NCI-H748 (cell line): ENCODE measurements around the gene MAPK11.

Experiments
- DNase-seq: peaks from one replicate; lab custom pipeline; 2025; ENCODE audit not compliant: unreplicated experiment; lab: John Stamatoyannopoulos, UW

The MAPK11 gene

DNA sequence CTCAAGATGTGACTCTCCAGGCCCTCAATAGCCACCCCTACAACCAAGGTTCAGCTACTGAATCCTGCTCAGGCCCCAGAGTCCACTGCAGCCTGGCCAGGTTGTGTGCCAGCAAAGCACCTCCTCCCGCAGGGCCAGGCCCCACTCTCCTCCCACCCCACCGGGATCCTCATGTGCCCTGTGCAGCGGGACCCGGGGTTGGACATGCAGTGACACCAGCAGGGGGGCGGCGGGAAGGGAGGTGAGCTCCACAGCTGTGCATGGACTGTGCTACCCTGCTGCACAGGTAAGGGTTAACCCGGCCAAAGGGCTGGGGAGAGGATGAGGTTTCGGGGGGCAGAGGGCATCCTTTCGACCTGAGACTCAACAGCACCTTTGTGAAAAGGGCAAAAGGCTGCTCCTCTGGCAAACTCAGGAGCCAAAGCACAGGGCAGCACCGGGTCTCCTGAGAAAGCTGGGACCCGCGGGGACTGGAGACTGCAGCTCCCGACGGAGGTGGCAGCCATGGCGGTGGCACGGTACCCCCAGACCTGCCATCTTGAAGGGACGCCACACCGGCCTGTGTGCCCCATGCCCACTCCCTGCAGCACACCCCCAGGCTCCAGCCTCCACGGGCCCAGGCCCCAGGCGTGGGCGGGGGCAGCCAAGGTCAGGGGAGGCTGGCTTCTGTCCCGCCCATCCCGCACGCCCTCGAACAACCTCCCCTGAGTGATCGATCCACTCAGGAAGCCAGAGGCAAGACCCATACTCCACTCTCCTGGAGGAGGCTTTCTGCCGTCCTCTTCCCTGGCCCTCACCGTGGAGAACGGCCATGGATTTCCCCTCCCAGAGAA lies 26.7 kb upstream of the MAPK11 start:
- no peak for DNase-seq

DNA sequence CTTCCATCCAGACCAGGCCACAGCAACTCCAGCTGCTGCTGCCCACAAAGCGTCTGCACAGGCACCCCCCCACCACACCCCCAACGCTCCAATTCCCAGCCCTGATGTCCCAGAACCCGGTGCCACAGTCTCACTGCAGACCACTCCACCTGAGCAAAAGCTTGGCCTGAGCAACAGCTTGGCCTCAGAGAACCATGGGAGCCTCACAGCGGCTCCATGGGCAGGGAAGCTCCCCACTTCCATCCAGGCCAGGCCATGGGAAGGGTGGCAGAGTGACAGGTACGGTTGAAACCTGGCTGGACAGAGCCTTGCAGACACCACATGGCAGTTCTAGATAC lies 24.1 kb upstream of the MAPK11 start:
- no peak for DNase-seq

DNA sequence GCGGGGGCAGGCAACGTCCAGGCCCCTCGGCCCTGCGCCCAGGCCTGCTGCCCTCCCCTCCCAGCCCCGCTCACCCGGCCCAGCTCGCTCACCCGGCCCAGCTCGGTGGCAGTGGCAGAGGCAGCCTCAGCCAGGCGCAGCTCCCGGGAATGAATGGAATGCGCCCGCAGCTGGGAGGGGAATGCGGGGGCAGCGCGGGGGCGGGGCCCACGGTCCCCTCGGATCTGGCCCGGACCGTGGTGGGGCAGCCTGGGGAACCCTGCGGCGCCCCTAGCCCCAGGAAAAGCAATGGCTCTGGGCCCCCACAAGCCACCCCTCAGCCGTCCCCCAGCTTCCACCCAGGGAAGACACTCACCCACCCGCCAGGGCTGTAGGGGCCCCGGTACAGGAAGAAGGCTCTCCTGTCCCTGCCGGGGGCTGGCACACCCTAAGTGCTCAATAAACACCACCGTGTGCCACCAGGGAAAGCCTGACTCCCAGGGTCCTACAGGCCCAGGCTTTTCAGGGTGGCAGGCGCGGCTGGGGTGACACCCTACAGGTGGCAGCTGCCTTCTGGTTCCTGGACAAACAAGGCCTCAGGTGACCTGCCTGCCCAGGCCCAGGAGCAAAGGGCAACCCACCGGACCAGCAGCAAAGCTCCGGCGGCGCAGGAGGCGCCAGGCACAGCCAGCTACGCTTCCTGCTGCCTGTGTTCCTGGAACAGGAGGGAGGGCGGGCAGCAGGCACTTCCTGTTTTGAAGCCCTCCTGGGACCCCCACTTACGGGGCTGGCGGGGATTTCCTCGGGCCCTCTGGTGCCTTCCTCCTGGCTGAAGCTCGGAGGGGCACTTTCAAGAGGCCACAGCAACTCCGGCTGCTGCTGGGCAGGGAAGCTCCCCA lies 23.5 kb upstream of the MAPK11 start:
- no peak for DNase-seq

DNA sequence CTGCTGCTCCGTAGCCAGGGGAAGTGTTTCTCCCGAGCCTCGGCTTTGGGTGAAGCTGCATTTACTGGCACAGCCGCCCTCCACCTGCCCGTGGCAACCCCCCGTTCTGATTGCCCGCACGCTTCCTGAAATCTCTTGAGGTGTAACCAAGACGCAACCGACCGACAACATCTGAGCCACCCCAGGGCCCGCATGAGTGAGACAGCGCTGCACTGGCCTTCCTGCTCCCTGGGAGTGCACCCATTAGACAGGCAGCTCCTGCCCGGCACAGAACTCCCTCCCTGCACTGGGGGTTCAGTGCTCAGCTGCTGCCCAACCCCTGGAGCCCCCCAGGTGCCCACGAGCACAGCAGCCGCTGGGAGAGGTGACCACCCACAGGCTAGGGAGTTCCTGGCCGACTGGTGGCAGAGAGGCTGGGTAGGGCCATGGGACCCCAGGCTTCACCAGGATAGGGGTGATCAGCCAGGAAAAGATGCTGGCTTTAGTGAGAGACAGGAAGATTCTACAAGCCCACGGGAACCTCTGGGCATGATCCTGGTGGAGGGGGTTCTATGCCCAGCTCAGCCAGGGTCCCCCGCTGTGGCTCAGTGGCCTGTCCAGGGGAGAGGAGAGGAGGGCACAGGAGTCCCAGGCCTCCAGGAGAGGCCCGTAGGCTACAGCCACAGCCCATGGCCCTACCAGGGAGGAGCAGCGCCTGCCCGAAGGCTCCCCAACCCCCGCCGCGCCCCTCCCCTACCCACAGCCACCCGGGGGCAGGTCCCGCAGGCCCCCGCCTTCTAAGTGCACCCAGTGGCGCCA lies 22.7 kb upstream of the MAPK11 start:
- no peak for DNase-seq

DNA sequence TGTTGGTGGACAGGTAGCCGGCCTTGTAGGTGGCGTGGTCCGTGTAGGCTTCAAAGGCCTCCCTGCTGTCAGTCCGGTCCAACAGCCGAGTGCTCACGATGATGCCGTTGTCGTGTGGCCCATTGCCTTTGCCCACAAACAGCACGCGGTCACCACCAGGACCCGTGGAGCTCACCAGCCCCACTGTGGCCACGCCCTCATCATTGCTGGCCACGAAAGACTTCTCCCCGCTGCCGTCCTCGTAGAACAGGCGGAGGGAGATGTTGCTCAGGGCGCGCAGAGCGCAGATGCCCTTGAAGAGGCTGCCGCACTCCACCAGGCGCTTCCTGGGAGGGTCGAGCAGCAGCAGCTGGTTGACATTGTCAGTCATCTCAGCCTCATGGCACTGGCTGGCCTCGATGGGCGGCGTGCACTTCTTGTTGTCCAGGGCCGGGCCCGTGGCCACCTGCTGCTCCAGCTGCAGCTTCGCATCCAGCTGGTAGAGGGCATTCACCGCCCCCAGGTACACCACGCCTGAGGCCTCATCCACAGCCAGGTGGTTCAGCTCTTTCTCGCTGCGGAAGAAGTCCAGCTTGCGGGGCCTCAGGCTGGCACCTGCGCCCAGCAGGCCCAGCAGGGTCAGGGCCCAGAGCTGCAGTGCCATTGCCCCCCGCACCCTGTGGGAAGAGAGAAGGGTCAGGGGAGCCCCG lies 19.9 kb upstream of the MAPK11 start:
- no peak for DNase-seq

DNA sequence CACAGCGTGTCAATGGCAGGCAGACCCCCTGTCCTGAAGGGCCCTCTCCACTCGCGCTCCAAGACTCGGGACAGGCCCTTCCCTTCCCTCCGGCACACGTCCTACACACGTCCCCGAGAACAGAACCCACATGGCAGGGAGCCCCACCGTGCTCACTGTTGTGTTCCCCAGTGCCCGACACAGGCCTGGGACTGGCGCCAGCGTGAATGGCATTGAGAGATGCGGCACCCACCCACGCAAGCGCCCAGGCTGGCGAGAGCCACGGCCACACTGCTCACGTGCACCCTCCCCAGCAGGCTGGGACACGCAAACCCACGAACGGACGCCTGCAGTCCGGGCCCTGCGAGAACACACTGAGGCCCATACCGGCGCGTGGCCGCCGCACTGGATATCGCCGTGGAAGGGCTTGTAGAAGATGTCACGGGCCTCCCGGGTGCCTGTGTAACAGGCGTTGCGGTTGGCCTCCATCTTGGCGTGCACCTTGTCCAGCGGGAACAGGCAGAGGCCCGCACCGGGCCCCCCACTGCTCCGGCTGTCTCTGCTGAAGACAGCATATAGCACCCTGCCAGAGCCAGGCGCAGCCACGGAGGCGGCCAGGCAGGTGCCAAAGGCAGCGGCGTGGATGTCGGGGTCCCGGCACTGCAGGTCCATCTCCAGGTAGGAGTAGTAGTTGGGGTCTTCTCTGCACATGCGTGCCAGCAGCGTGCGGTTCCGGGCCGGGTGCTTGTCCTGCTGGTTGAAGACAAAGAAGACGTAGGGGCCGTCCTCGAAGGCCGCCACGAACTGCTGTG lies 19.2 kb upstream of the MAPK11 start:
- DNase-seq = no peak

DNA sequence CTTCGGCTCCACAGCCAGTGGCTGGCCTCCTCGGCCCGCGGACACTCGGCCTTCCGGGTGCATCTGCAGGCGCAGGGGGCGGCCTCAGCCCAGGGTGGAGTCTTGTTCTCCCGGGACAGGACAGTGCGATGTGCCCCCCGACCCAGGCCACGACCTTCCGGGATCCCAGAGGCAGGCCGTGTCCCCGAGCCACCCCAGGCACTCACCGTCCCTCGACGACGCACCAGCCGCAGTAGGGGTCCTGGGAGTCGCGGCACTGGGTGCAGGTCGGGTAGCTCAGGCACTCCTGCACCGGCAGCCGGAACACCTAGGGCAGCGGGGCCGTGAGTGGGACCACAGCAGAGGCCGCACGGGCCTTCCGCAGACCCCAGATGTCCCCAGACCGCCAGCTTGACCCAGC lies 17.6 kb upstream of the MAPK11 start:
- DNase-seq = no peak

DNA sequence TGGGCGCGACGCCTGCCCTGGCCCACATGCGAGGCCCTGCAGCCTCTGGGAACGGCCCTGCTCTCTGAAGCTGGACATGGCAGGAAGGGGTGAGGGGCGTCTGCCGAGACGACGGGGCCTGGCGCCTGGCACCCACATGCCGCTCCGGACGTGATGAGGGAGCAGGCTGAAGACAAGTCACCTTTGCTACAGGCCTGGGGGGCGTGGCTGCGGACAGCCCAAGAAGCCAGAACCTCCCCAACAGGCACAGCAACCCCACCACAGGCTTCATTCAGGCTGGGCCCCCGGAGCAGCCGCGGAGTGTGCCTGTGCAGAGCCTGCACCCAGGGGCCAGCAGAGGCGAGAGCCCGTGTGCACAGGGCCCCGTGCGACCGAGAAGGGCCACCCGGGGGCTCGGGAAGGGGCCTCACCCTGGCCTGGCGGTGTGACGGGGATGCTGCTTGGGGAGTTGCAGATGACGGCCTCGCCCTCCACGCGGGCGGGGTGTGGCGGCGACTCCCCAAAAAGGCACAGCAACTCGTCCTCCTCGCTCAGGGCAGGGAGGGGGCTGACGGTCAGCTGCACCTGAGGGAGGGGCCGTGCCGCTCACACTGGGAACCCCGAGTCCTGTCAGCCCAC lies 16.6 kb upstream of the MAPK11 start:
- no peak for DNase-seq

DNA sequence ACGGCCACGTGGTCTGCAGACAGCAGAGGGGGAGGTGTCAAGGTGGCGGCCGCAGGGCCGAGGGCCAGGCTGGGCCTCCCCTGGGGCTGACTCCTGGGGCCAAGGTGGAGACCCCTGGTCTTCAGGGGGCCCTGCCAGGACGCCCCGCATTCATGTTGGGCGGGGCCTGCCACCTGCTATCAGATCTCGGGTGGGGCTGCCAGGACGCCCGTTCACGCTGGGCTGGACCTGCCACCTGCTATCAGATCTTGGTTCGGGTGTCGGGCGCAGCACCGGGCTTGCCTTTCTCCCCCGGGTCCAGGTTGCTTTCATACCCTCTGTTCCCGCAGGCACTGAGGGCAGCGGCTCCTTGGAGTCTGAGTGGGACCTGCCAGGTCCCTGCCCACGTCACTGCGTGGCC lies 16.1 kb upstream of the MAPK11 start:
- no peak for DNase-seq

DNA sequence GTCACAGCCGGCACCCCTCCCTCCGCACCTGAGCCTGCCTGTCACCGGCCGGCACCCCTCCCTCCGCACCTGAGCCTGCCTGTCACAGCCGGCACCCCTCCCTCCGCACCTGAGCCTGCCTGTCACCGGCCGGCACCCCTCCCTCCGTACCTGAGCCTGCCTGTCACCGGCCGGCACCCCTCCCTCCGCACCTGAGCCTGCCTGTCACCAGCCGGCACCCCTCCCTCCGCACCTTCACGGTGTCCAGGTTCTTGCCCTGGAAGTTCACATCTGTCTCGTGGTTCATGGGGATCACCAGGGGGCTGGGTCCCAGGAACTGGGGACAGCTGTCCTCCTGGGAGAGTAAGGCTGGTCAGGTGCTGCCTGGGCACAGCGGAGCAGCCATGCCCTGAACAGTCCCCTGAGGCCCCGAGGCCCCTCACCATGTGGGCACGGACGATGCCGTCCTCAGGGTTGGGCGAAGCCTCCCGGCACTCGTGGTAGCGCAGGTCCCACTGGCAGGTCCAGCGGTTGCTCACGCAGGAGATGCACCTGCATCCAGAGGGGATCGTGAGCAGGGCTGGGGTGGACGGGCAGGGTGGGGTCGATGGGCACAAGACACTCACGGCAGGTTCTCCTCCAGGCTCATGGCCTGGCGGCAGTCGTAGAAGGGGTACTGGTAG lies 15.5 kb upstream of the MAPK11 start:
- DNase-seq = no peak

DNA sequence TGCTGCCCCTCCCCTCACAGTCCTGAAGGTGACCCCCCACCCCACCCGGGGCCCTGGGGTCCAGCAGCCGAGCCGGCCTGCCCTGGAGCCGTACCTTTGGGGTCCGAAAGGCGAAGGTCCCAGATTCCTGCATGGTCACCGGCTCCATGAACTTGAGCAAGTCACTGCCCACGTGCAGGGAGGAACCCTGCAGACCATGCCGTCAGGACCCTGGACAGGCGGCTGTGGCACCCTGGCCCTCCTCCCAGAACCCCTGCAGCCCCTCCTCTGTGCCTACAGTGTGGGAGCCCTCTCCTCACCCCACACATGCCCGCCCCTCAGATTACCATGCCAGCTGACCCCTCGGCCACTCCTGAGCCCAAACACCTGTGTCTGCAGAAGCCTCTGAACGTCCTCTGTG lies 14.3 kb upstream of the MAPK11 start:
- no peak for DNase-seq

DNA sequence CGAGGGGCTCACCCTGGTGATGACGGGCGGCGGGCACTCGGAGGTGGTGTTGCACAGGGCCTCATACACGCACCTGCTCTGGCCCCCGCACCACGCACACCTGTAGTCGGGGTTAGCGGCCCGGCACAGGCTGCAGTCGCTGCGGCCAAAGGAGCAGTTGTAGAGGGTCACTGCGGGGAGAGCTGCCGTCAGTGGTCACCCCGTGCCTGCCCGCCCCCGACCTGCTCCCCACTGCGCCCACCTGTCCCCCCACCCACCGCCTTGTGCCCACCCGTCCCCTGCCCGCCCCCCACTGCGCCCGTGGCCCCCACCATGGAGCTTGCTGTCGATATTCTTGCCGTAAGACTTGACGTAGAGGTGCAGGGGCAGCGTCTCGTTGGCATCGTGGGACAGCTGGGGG lies 13.6 kb upstream of the MAPK11 start:
- no peak for DNase-seq

DNA sequence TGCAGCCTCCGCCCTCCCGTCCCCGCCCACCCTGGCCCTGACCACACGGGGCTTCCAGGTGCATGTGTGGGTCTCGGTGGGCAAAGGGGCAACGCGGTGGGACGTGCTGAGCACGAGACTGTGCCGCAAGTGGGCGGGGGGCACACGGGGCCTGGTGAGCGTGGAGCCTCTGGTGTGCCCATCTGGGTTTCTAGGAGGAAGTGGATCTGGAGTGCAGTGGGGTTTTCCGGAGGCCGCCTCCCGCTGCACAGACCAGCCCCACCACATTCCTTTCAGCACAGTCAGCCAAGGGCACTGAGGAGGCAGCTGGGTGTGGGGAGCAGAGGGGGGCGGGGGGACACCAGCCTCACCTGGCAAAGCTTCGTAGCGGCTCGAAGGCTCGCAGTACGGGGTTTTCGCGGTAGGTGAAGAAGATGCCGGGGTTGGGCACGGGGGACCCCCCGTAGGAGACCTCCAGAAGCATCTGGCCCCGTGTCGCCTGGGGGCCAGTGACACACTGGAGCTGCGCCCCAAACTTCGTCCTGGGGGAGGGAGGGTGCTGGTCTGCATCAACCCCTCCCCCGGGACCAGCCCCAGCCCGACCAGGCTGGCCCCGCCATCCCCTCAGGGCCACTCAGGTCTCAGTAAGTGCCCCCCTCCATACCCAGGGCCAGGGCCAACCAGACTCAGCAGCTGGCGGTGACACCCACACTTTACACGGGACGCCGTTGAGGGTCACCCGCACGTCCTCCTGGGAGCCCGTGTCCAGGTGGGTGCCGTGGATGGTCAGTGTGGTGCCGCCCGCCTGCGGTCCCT lies 12.4 kb upstream of the MAPK11 start:
- DNase-seq = no peak

DNA sequence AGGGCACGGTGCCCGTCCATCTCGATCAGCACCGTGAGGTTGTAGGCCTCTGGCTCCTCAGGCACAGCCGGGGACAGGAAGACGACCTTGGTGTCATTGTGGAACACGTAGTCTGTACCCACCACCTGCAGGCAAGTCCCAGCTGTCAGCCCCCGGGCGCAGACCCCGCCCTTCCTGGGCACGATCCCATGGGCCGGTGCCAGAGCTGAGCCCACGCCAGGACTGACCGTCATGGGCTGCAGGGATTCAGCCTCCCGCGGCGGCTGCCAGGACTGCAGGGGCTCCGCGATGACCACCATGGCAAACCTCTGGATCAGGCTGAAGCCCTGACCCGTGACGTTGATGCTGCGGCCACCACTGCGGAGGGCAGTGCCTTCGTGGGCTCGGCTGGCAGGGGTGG lies 11.8 kb upstream of the MAPK11 start:
- DNase-seq = no peak

DNA sequence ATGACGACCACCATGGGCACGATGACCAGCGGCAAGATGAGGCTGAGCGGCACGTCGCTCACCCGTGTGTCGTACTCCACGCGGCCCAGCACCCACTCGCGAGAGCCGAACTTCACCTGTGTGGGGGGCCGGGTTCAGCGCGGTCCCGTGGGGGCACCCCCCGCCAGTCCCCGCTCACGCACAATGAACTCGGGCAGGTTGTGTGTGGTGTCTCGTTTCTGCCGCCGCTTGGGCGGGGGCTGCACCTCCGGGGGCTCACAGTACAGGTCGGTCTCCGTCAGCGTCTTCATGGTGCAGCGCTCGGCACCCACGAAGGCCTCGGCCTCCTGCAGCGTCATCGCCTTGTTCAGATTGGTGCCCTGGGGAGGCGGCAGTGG lies 11.2 kb upstream of the MAPK11 start:
- DNase-seq = no peak

DNA sequence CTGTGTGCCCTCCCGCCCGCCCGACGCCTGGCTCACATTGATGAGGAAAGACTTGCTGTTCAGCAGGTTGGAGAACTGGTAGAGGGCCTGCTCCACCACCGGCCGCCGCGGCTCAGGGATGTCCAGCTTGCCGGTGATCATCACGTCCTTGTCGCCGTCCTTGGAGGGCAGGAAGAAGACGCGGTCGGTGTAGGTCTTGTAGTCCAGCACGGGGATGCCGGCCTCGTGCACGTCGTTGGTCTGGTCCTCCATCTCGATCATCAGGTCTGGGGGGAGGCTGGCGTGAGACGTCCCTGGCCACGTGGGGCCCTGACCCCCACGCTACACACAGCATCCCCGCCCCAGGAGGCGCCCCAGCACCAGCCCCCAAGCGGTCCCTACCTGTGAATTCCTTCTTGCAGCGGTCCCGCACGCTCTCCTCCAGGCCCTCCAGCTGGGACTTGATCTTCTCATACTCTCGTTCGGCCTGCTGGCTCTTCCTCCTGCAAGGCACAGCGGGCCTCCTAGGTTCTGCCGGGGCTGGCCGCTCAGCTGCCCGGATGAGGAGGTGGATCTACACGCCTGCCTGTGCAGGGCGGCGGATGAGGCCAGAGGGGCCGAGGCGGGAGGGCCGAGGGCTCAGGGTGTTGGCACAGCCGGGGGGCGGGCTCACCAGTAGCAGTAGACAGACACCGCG lies 10.7 kb upstream of the MAPK11 start:
- DNase-seq = no peak

DNA sequence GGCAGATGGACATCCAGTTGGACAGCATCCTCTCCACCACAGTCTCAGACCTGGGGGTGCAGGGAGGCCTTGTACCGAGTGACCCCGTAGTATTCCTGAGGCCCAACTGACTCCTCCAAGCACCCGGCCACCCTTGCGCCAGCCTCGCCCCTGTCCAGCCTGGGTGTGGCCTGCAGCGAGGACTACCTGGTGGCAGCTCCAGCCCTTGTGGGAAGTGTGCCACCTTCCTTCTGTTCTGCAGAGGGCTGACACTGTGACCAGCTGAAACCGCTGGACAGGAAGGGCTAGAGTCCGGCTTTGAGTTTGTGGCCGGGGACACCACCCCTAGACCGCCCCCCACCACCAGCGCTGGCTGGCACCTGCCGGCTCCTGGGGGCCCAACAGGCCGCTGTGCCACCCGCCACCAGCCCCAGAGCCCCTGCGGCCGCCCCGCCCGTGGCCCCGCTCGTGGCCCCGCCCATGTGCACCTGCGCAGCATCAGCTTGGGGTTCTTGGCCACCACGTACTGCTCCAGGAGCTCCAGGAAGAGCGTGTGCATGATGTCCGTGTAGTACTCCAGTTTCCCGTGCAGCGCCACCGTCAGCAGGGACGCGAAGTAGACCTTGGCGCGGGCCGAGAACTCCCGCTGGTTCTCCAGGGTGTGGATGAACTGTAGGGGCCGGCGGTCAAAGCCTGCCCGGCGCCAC lies 10.0 kb upstream of the MAPK11 start:
- no peak for DNase-seq
